GM18909 (cell line): Measurements from ENCODE around the gene RNF11.
"Not testable (repeated sequence)": the region's sequence is repeated elsewhere in the genome, so short reads cannot be mapped to it uniquely, and the experiment has no call there.

Source experiments
- ATAC-seq: cut with Tn5 transposase; IDR thresholded peaks from one replicate; pipeline ENCODE4 v1.9.1; 2021; ENCODE audit warnings: mild to moderate bottlenecking; ENCODE audit not compliant: unreplicated experiment, poor library complexity

Gene RNF11

GRCh38 chr1:51235673-51236530 is at the start of gene RNF11:
Gene RNF11 (plus strand): TSS chr1:51236273. CDS start chr1:51236757, 484 bp downstream.
- peak; percentile 86 for ATAC-seq

- no peak for ATAC-seq
These were observed 47.8 kb upstream of the RNF11 start for GRCh38 chr1:51188230-51188629.

GRCh38 chr1:51189421-51190073 is 46.5 kb upstream of the RNF11 start:
- no peak for ATAC-seq

GRCh38 chr1:51190961-51191360 is 45.1 kb upstream of the RNF11 start:
- no peak for ATAC-seq

GRCh38 chr1:51192213-51192843 is 43.7 kb upstream of the RNF11 start:
- no peak for ATAC-seq

GRCh38 chr1:51193564-51193963 is 42.5 kb upstream of the RNF11 start:
- ATAC-seq, result no peak

GRCh38 chr1:51203121-51203873 is 32.8 kb upstream of the RNF11 start:
- peak; percentile 86 for ATAC-seq

- ATAC-seq, result no peak
These were observed 32.2 kb upstream of the RNF11 start for GRCh38 chr1:51203874-51204245.

- no peak for ATAC-seq
These were observed 26.0 kb upstream of the RNF11 start for GRCh38 chr1:51210055-51210454.

GRCh38 chr1:51210676-51211075 is 25.4 kb upstream of the RNF11 start:
- no peak for ATAC-seq

- peak; percentile 73 for ATAC-seq
These were observed 21.4 kb upstream of the RNF11 start for GRCh38 chr1:51214615-51215131.

- no peak for ATAC-seq
These were observed 20.9 kb upstream of the RNF11 start for GRCh38 chr1:51215169-51215568.

GRCh38 chr1:51216631-51217030 is 19.4 kb upstream of the RNF11 start:
- ATAC-seq, result no peak

- ATAC-seq, result no peak
These were observed 19.0 kb upstream of the RNF11 start for GRCh38 chr1:51217101-51217500.

- ATAC-seq, result no peak
These were observed 17.5 kb upstream of the RNF11 start for GRCh38 chr1:51218570-51218969.

- ATAC-seq, result no peak
These were observed 17.1 kb upstream of the RNF11 start for GRCh38 chr1:51219022-51219421.

GRCh38 chr1:51221529-51221928 is 14.5 kb upstream of the RNF11 start:
- ATAC-seq, result not testable (repeated sequence)

GRCh38 chr1:51222136-51222787 is 13.8 kb upstream of the RNF11 start:
- no peak for ATAC-seq

- no peak for ATAC-seq
These were observed 13.3 kb upstream of the RNF11 start for GRCh38 chr1:51222809-51223208.

- no peak for ATAC-seq
These were observed 11.8 kb upstream of the RNF11 start for GRCh38 chr1:51224255-51224654.
